ENCODE results near the gene NPY5R. TPM values are rescaled to one million over a fixed set of nuclear protein-coding genes. Genes with fewer than 3 reads are reported as not detected.

NPY5R gene
- polyA plus RNA-seq, 1 donor from 2014 or later, result 1.3 TPM

- Histone ChIP-seq H4K20me1 (ENCODE audit: insufficient read depth) (no peaks in the 10 kb centered on the region), H2AFZ (ENCODE audit: low read depth, low read length) (no peak overlapping the region), H3K9me3 (ENCODE audit: low read length) (no peaks in the 10 kb centered on the region), H3K4me3 (ENCODE audit: low read length) (peak overlapping the region; percentile 82), H3K27ac (ENCODE audit: low read length) (no peak overlapping the region), H3K27me3 (ENCODE audit: insufficient read depth, low read depth, low read length) (peaks cover 18% of the 10 kb centered on the region), H3K79me2 (replicated peaks; ENCODE audit: insufficient read depth, low read length) (no peaks in the 10 kb centered on the region), H3K9ac (ENCODE audit: low read length) (peak overlapping the region; percentile 64), H3K4me2 (ENCODE audit: low read length) (peak overlapping the region; percentile 46), H3K9me2 (ENCODE audit: insufficient read depth, low read length) (no peaks in the 10 kb centered on the region), H3F3A (ENCODE audit: insufficient read depth, low read length, poor library complexity, severe bottlenecking) (no peaks in the 10 kb centered on the region), H3K36me3 (ENCODE audit: insufficient read depth, low read length) (no peaks in the 10 kb centered on the region)
- TF ChIP-seq EZH2 (IDR thresholded peaks at IDR 0.05; ENCODE audit: borderline replicate concordance, insufficient read depth, low read length, poor library complexity, severe bottlenecking) (no peak), EP300 (conservative IDR thresholded peaks at IDR 0.05; ENCODE audit: poor library complexity, severe bottlenecking) (no peak), REST (IDR thresholded peaks at IDR 0.05; ENCODE audit: borderline replicate concordance) (no peak), RAD21 (conservative IDR thresholded peaks at IDR 0.05) (no peak), CTCF (IDR thresholded peaks at IDR 0.05; ENCODE audit: poor library complexity, severe bottlenecking) (no peak), MXI1 (conservative IDR thresholded peaks at IDR 0.05; ENCODE audit: poor library complexity, severe bottlenecking) (no peak), SMC3 (conservative IDR thresholded peaks at IDR 0.05; ENCODE audit: poor library complexity) (no peak), TAF1 (IDR thresholded peaks at IDR 0.05; ENCODE audit: low read depth) (no peak), POLR2AphosphoS5 (IDR thresholded peaks at IDR 0.05) (no peak)
Measured at GRCh38 chr4:163330916-163331628, 12.6 kb upstream of the NPY5R start.

- Histone ChIP-seq H3K36me3 (ENCODE audit: insufficient read depth, low read length) (no peaks in the 10 kb centered on the region), H3K79me2 (replicated peaks; ENCODE audit: insufficient read depth, low read length) (no peaks in the 10 kb centered on the region), H3K9me2 (ENCODE audit: insufficient read depth, low read length) (no peaks in the 10 kb centered on the region), H3K9ac (ENCODE audit: low read length) (peak overlapping the region; percentile 64), H4K20me1 (ENCODE audit: insufficient read depth) (no peaks in the 10 kb centered on the region), H2AFZ (ENCODE audit: low read depth, low read length) (peak overlapping the region; percentile 58), H3K27me3 (ENCODE audit: insufficient read depth, low read depth, low read length) (peaks cover 18% of the 10 kb centered on the region), H3F3A (ENCODE audit: insufficient read depth, low read length, poor library complexity, severe bottlenecking) (no peaks in the 10 kb centered on the region), H3K9me3 (ENCODE audit: low read length) (no peaks in the 10 kb centered on the region), H3K27ac (ENCODE audit: low read length) (peak overlapping the region; percentile 48), H3K4me3 (ENCODE audit: low read length) (peak overlapping the region; percentile 82), H3K4me2 (ENCODE audit: low read length) (peak overlapping the region; percentile 68)
- TF ChIP-seq TAF1 (IDR thresholded peaks at IDR 0.05; ENCODE audit: low read depth), result no peak
- TF ChIP-seq POLR2AphosphoS5 (IDR thresholded peaks at IDR 0.05), result no peak
- TF ChIP-seq RAD21 (conservative IDR thresholded peaks at IDR 0.05), result peak; percentile 59
- no peak for TF ChIP-seq REST (IDR thresholded peaks at IDR 0.05; ENCODE audit: borderline replicate concordance)
- TF ChIP-seq CTCF (IDR thresholded peaks at IDR 0.05; ENCODE audit: poor library complexity, severe bottlenecking), result peak; percentile 64
- no peak for TF ChIP-seq EP300 (conservative IDR thresholded peaks at IDR 0.05; ENCODE audit: poor library complexity, severe bottlenecking)
- peak; percentile 22 for TF ChIP-seq MXI1 (conservative IDR thresholded peaks at IDR 0.05; ENCODE audit: poor library complexity, severe bottlenecking)
- no peak for TF ChIP-seq EZH2 (IDR thresholded peaks at IDR 0.05; ENCODE audit: borderline replicate concordance, insufficient read depth, low read length, poor library complexity, severe bottlenecking)
- TF ChIP-seq SMC3 (conservative IDR thresholded peaks at IDR 0.05; ENCODE audit: poor library complexity), result peak; percentile 43
Measured at GRCh38 chr4:163331629-163332376, 11.9 kb upstream of the NPY5R start.

Data from neural cell (in vitro differentiated cells).